ENCODE data around the gene GALNT10.
A peak's percentile ranks its signal among the peaks of the same experiment; 100 is the strongest.

The GALNT10 gene

DNA sequence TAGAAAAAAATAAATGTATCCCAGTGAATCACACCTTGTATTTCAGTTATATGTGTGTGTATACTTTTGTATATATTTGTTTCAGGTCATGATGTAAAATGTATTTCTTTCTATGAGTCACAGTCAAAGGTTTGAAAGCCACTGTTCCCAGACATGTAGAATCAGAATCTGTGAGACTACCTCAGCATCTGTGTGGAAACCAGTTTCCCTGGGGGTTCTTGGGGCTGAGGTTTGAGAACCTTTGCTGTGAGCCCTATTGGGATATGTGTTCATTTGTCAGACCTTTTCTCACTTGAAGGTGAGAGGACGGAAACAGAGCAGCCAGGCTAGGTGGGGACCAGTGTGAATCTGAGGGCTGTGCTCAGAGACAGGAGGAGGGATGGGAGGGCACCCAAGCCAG, 176.6 kb downstream of the GALNT10 start:
- H3K18ac ChIP-seq (ENCODE audit: low read length) = peak overlapping the region; percentile 86
- WGBS, 2 donors (ENCODE audit: extremely low coverage in 2 of 2, insufficient read length in 2 of 2, insufficient replicate concordance in 1 of 2) = no CpG with 5 or more reads among the region's 1 CpG

DNA sequence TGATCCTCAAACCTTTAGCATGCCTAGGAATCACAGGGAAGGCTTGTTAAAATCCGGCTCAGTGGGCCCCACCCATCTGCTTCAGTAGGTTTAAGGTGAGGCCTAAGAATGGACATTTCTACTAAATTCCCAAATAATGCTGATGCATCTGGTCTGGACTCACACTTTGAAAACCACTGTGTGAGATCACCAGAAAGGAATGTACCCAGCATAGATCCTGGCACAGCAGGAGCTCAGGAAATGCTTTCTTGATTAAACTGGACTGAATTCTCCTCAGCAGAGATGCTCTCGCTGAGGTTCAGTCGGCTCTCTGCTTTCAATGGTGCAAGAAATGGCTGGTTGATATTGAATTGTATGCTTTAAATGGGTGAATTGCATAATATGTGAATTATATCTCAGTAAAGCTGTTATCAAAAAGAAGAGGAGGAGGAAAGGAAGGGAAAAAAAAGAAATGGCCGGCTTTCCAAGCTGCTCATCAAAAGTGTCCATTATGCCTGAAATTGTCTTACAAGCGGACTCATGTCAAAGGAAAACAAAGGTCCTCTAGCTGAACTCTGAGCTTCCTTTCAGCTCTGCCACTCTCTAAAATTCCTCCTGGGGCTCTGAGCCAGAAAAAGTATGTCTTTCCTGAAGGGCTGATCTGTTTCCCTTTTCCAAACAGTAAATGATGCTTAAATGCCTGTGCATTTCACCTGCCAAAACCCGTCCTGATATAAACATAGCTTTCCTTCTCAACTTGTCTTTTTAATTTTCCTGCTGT, 177.7 kb downstream of the GALNT10 start:
- H3K9ac ChIP-seq (ENCODE audit: low read depth, low read length, poor library complexity) = no peak overlapping the region
- H3K4me3 ChIP-seq (ENCODE audit: low read length in 2 of 2) = peak overlapping the region in 1 of 2 donors; percentile 15
- H3K27ac ChIP-seq (replicated peaks; ENCODE audit: low read length) = peak overlapping the region; percentile 79
- H2AFZ ChIP-seq (ENCODE audit: low read length) = peak overlapping the region; percentile 58
- H2BK5ac ChIP-seq (ENCODE audit: low read length) = no peak overlapping the region
- no peak overlapping the region for H3K14ac ChIP-seq (ENCODE audit: low read length)
- H3K4me2 ChIP-seq (ENCODE audit: insufficient read depth, low read length, poor library complexity, severe bottlenecking) = no peak overlapping the region
- H3K4me1 ChIP-seq (ENCODE audit: control insufficient read depth in 2 of 2, insufficient read depth in 1 of 2, low read depth in 1 of 2, low read length in 2 of 2) = peaks cover 13 to 28% of the 10 kb centered on the region in 2 donors
- no peak overlapping the region for H3K23ac ChIP-seq (ENCODE audit: low read depth, low read length, poor library complexity)
- no peak overlapping the region for H3K18ac ChIP-seq (ENCODE audit: low read length)
- WGBS, 2 donors (ENCODE audit: extremely low coverage in 2 of 2, insufficient read length in 2 of 2, insufficient replicate concordance in 1 of 2) = no CpG with 5 or more reads among the region's 6 CpGs
- H3K27me3 ChIP-seq (ENCODE audit: control insufficient read depth in 3 of 3, insufficient read depth in 3 of 3, low read depth in 1 of 3, low read length in 3 of 3) = no peaks in the 10 kb centered on the region
- H2AK5ac ChIP-seq (ENCODE audit: low read depth, low read length) = no peak overlapping the region
- H3K4ac ChIP-seq (ENCODE audit: low read length) = no peak overlapping the region
- no peak overlapping the region for H2BK12ac ChIP-seq (ENCODE audit: low read length)
- H3K9me3 ChIP-seq (replicated peaks in 1 of 2; ENCODE audit: control insufficient read depth in 2 of 2, insufficient read depth in 1 of 2, low read depth in 1 of 2, low read length in 2 of 2) = no peaks in the 10 kb centered on the region
- peak; percentile 64 for DNase-seq (ENCODE audit: low spot score)
- H4K8ac ChIP-seq (ENCODE audit: low read depth, low read length) = no peak overlapping the region
- no peaks in the 10 kb centered on the region for H3K36me3 ChIP-seq (replicated peaks in 1 of 2; ENCODE audit: control insufficient read depth in 2 of 2, insufficient read depth in 2 of 2, low read length in 2 of 2)
- H3K79me1 ChIP-seq (ENCODE audit: low read depth, low read length) = no peaks in the 10 kb centered on the region
- H2BK15ac ChIP-seq (ENCODE audit: low read length) = no peak overlapping the region
- H2BK120ac ChIP-seq (ENCODE audit: low read depth, low read length) = no peak overlapping the region
- H4K91ac ChIP-seq (ENCODE audit: low read depth, low read length, poor library complexity) = no peak overlapping the region

More for the DNA sequence above, 176.6 kb downstream of the GALNT10 start:
- H2BK15ac ChIP-seq (ENCODE audit: low read length) = no peak overlapping the region
- no peak overlapping the region for H2BK5ac ChIP-seq (ENCODE audit: low read length)
- H3K14ac ChIP-seq (ENCODE audit: low read length) = no peak overlapping the region
- peak overlapping the region; percentile 34 for H4K91ac ChIP-seq (ENCODE audit: low read depth, low read length, poor library complexity)
- H3K4me1 ChIP-seq (ENCODE audit: control insufficient read depth in 2 of 2, insufficient read depth in 1 of 2, low read depth in 1 of 2, low read length in 2 of 2) = peaks cover 14 to 30% of the 10 kb centered on the region in 2 donors
- H3K9me3 ChIP-seq (replicated peaks in 1 of 2; ENCODE audit: control insufficient read depth in 2 of 2, insufficient read depth in 1 of 2, low read depth in 1 of 2, low read length in 2 of 2) = no peaks in the 10 kb centered on the region
- H2BK120ac ChIP-seq (ENCODE audit: low read depth, low read length) = no peak overlapping the region
- no peak overlapping the region for H4K8ac ChIP-seq (ENCODE audit: low read depth, low read length)
- peak overlapping the region; percentile 91 for H2AK5ac ChIP-seq (ENCODE audit: low read depth, low read length)
- no peak overlapping the region for H3K4me2 ChIP-seq (ENCODE audit: insufficient read depth, low read length, poor library complexity, severe bottlenecking)
- peak overlapping the region; percentile 51 for H3K27ac ChIP-seq (replicated peaks; ENCODE audit: low read length)
- no peak overlapping the region for H3K4me3 ChIP-seq (ENCODE audit: low read length in 2 of 2)
- H2AFZ ChIP-seq (ENCODE audit: low read length) = no peak overlapping the region
- H3K27me3 ChIP-seq (ENCODE audit: control insufficient read depth in 3 of 3, insufficient read depth in 3 of 3, low read depth in 1 of 3, low read length in 3 of 3) = no peaks in the 10 kb centered on the region
- H3K9ac ChIP-seq (ENCODE audit: low read depth, low read length, poor library complexity) = no peak overlapping the region
- H3K23ac ChIP-seq (ENCODE audit: low read depth, low read length, poor library complexity) = no peak overlapping the region
- H3K4ac ChIP-seq (ENCODE audit: low read length) = no peak overlapping the region
- H3K79me1 ChIP-seq (ENCODE audit: low read depth, low read length) = no peaks in the 10 kb centered on the region
- no peak for DNase-seq (ENCODE audit: low spot score)
- no peak overlapping the region for H2BK12ac ChIP-seq (ENCODE audit: low read length)
- H3K36me3 ChIP-seq (replicated peaks in 1 of 2; ENCODE audit: control insufficient read depth in 2 of 2, insufficient read depth in 2 of 2, low read length in 2 of 2) = no peaks in the 10 kb centered on the region

DNA sequence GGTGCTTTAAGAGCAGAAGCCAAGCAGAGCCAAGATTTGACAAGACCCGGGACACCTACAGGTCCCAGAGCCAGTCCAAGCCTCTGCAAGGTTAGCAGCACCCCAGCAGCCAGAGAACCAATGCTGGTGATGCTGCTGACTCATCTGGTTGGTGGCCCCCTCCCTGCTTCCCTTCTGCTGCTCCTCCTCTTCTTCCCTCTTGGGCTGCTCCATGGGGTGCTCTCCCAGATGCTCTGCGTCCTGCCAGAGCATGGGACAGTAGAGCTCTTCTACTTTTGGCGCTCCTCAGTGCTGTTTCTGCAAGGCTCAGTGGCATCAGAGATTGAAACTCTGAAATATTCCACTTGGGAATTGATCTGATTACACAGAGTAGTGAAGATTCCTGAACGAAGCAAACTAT, 179.1 kb downstream of the GALNT10 start:
- H3K23ac ChIP-seq (ENCODE audit: low read depth, low read length, poor library complexity) = no peak overlapping the region
- no peak overlapping the region for H4K8ac ChIP-seq (ENCODE audit: low read depth, low read length)
- H3K79me1 ChIP-seq (ENCODE audit: low read depth, low read length) = no peaks in the 10 kb centered on the region
- no peaks in the 10 kb centered on the region for H3K36me3 ChIP-seq (replicated peaks in 1 of 2; ENCODE audit: control insufficient read depth in 2 of 2, insufficient read depth in 2 of 2, low read length in 2 of 2)
- H3K27me3 ChIP-seq (ENCODE audit: control insufficient read depth in 3 of 3, insufficient read depth in 3 of 3, low read depth in 1 of 3, low read length in 3 of 3) = no peaks in the 10 kb centered on the region
- H3K4me3 ChIP-seq (ENCODE audit: low read length in 2 of 2) = no peak overlapping the region
- H3K9me3 ChIP-seq (replicated peaks in 1 of 2; ENCODE audit: control insufficient read depth in 2 of 2, insufficient read depth in 1 of 2, low read depth in 1 of 2, low read length in 2 of 2) = no peaks in the 10 kb centered on the region
- H3K27ac ChIP-seq (replicated peaks; ENCODE audit: low read length) = peak overlapping the region; percentile 79
- DNase-seq (ENCODE audit: low spot score) = no peak
- H3K14ac ChIP-seq (ENCODE audit: low read length) = no peak overlapping the region
- no peak overlapping the region for H3K4me2 ChIP-seq (ENCODE audit: insufficient read depth, low read length, poor library complexity, severe bottlenecking)
- no peak overlapping the region for H2BK15ac ChIP-seq (ENCODE audit: low read length)
- H3K18ac ChIP-seq (ENCODE audit: low read length) = peak overlapping the region; percentile 61
- H3K9ac ChIP-seq (ENCODE audit: low read depth, low read length, poor library complexity) = no peak overlapping the region
- H2BK12ac ChIP-seq (ENCODE audit: low read length) = peak overlapping the region; percentile 31
- no peak overlapping the region for H3K4ac ChIP-seq (ENCODE audit: low read length)
- H2AK5ac ChIP-seq (ENCODE audit: low read depth, low read length) = peak overlapping the region; percentile 20
- H3K4me1 ChIP-seq (ENCODE audit: control insufficient read depth in 2 of 2, insufficient read depth in 1 of 2, low read depth in 1 of 2, low read length in 2 of 2) = peaks cover 13 to 28% of the 10 kb centered on the region in 2 donors
- H2BK5ac ChIP-seq (ENCODE audit: low read length) = peak overlapping the region; percentile 60
- no peak overlapping the region for H2AFZ ChIP-seq (ENCODE audit: low read length)
- no peak overlapping the region for H2BK120ac ChIP-seq (ENCODE audit: low read depth, low read length)
- H4K91ac ChIP-seq (ENCODE audit: low read depth, low read length, poor library complexity) = no peak overlapping the region
- WGBS, 2 donors (ENCODE audit: extremely low coverage in 2 of 2, insufficient read length in 2 of 2, insufficient replicate concordance in 1 of 2) = no CpG with 5 or more reads among the region's 4 CpGs

DNA sequence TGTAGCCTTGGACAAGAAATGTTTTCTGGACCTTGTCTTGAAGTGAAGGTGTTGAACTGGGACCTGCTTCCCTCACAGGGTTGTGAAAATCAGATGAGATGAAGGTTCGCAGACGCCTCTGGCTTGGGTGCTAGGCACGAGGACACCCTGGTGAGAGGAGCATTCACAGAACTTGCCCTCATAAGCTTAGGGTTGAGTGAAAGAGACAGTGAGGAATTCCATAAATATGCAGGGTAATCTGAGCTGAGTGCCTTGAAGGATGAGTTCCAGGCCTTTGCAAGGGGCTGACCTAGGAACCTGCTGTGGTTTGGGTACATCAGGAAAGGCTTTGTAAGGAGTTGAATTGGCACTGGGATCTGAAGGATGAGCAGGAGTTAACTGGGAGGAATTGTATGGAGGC, 179.6 kb downstream of the GALNT10 start:
- no peaks in the 10 kb centered on the region for H3K79me1 ChIP-seq (ENCODE audit: low read depth, low read length)

More for the DNA sequence above, 179.6 kb downstream of the GALNT10 start:
- Histone ChIP-seq H2BK120ac (ENCODE audit: low read depth, low read length) (no peak overlapping the region), H2BK5ac (ENCODE audit: low read length) (no peak overlapping the region), H3K18ac (ENCODE audit: low read length) (peak overlapping the region; percentile 53), H3K9ac (ENCODE audit: low read depth, low read length, poor library complexity) (no peak overlapping the region), H4K91ac (ENCODE audit: low read depth, low read length, poor library complexity) (no peak overlapping the region), H2BK15ac (ENCODE audit: low read length) (no peak overlapping the region), H3K23ac (ENCODE audit: low read depth, low read length, poor library complexity) (no peak overlapping the region), H2AK5ac (ENCODE audit: low read depth, low read length) (no peak overlapping the region), H2BK12ac (ENCODE audit: low read length) (no peak overlapping the region), H3K27ac (replicated peaks; ENCODE audit: low read length) (no peak overlapping the region), H4K8ac (ENCODE audit: low read depth, low read length) (no peak overlapping the region), H3K36me3 (replicated peaks in 1 of 2; ENCODE audit: control insufficient read depth in 2 of 2, insufficient read depth in 2 of 2, low read length in 2 of 2) (no peaks in the 10 kb centered on the region), H3K14ac (ENCODE audit: low read length) (no peak overlapping the region), H3K4me3 (ENCODE audit: low read length in 2 of 2) (no peak overlapping the region), H3K4me1 (ENCODE audit: control insufficient read depth in 2 of 2, insufficient read depth in 1 of 2, low read depth in 1 of 2, low read length in 2 of 2) (peaks cover 13 to 28% of the 10 kb centered on the region in 2 donors), H3K4ac (ENCODE audit: low read length) (no peak overlapping the region), H3K27me3 (ENCODE audit: control insufficient read depth in 3 of 3, insufficient read depth in 3 of 3, low read depth in 1 of 3, low read length in 3 of 3) (no peaks in the 10 kb centered on the region), H3K4me2 (ENCODE audit: insufficient read depth, low read length, poor library complexity, severe bottlenecking) (no peak overlapping the region), H3K9me3 (replicated peaks in 1 of 2; ENCODE audit: control insufficient read depth in 2 of 2, insufficient read depth in 1 of 2, low read depth in 1 of 2, low read length in 2 of 2) (no peaks in the 10 kb centered on the region), H2AFZ (ENCODE audit: low read length) (no peak overlapping the region)
- no CpG with 5 or more reads among the region's 3 CpGs for WGBS, 2 donors (ENCODE audit: extremely low coverage in 2 of 2, insufficient read length in 2 of 2, insufficient replicate concordance in 1 of 2)
- no peak for DNase-seq (ENCODE audit: low spot score)
